ENCODE measurements around the gene RNF151. TPM values are rescaled to one million over a fixed set of nuclear protein-coding genes. Genes with fewer than 3 reads are reported as not detected.

RNF151 gene
- total and polyA plus RNA-seq, 2 of the 13 experiments (the other 11 are each of a cell fraction or from before 2014, with no cell fraction given) = not detected

DNA sequence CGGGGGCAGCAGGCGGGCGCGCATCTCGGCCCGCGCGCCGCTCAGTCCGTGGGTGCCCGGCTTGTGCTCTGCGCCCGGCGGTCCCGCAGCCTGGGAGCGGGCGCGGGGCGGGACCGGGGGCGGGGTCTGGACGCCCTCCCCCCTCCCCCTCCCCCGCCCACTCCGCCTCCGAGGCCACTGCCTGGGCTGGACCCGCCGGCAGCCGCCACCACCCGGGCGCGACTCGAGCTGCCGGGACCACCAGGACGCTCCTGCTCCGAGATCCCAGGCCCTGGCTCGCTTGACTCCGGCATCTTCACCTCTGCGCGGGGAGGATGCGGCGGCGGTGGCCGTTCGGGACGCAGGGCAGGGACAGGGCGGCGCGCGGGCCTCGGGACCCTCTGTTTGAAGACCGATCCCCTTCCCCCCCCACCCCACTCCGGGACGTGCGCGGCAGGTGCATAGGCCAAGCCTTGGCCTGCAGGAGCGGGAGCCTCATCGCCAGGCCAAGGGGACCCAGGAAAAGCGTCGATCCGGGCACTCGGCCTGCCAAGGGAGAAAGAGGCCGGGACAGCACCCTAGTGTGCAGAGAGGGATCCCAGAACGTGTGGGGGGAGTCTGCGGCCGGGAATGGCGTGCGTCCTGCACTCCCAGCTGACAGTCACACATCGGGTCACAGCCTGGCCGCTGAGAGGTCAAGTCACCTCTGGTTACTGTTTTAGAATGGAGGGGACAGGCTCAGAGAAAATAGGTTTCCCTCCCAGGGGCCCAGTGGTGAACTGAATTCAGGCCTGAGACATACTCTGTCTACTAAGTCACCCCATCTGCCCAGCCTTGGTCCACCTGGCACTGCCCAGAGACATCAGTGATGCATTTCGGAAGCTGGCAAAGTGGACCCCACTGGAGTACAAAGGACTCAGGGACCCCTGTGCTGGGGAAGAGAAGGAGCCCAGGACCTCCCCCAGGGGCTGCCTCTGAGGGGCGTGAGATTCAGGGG lies 48.0 kb upstream of the RNF151 start, which contains the start of gene HS3ST6:
HS3ST6 (minus strand) TSS at position 65 of the 976 bp plus-strand sequence. CDS start 92 bp downstream, outside the sequence.
- FAIRE-seq (no peak), DNase-seq (ENCODE audit: low spot score) (no peak), ATAC-seq (no peak; the same call in 2 of the 3 replicates)
- 10% methylated on average over 2 of the region's 71 CpGs for WGBS (ENCODE audit: low lambda C conversion rate)
- H4K20me1 ChIP-seq (ENCODE audit: insufficient read depth, low read length) = 0 out of 2 replicates have a peak, but pooled peaks cover 2% of the 10 kb centered on the region
- no peak within 1 kb of the TSS for H3K27ac ChIP-seq (ENCODE audit: extremely low read length, insufficient read depth, low read length)
- ChIA-PET POLR2A (no interaction called here), CTCF (ENCODE audit: low intra/inter-chr PET ratio, low total read pairs) (no interaction called here)
- H3K4me2 ChIP-seq (ENCODE audit: low read depth, low read length) = no peak within 1 kb of the TSS
- H3K79me2 ChIP-seq (ENCODE audit: insufficient read depth, low read length) = no peaks in the 10 kb centered on the region
- H3K27me3 ChIP-seq (ENCODE audit: control insufficient read depth in 1 of 2, insufficient read depth in 2 of 2, low read length in 2 of 2) = peaks cover 33 to 86% of the 10 kb centered on the region in 2 experiments
- no peak within 1 kb of the TSS for H3K9ac ChIP-seq (ENCODE audit: insufficient read depth, low read depth, low read length)
- H2AFZ ChIP-seq (ENCODE audit: low read length) = no peak within 1 kb of the TSS
- intact Hi-C loops (cut with micrococcal nuclease; ENCODE audit: unreplicated experiment) (no loop called here), in situ Hi-C loops (cut with HindIII; ENCODE audit: extremely low pct_ligation_motif_present, low pct_unique_long_range_greater_than_20kb) (no loop called here)
- no peaks in the 10 kb centered on the region for H3K36me3 ChIP-seq (replicated peaks in 1 of 2; ENCODE audit: control insufficient read depth in 1 of 2, insufficient read depth in 2 of 2, low read length in 2 of 2)
- H3K4me1 ChIP-seq (ENCODE audit: insufficient read depth, low read length) = peaks cover 26% of the 10 kb centered on the region
- no peak within 1 kb of the TSS for H3K4me3 ChIP-seq (replicated peaks in 1 of 3; ENCODE audit: insufficient read depth in 1 of 3, low read depth in 2 of 3, low read length in 3 of 3)
- TF ChIP-seq, protein P1, sequence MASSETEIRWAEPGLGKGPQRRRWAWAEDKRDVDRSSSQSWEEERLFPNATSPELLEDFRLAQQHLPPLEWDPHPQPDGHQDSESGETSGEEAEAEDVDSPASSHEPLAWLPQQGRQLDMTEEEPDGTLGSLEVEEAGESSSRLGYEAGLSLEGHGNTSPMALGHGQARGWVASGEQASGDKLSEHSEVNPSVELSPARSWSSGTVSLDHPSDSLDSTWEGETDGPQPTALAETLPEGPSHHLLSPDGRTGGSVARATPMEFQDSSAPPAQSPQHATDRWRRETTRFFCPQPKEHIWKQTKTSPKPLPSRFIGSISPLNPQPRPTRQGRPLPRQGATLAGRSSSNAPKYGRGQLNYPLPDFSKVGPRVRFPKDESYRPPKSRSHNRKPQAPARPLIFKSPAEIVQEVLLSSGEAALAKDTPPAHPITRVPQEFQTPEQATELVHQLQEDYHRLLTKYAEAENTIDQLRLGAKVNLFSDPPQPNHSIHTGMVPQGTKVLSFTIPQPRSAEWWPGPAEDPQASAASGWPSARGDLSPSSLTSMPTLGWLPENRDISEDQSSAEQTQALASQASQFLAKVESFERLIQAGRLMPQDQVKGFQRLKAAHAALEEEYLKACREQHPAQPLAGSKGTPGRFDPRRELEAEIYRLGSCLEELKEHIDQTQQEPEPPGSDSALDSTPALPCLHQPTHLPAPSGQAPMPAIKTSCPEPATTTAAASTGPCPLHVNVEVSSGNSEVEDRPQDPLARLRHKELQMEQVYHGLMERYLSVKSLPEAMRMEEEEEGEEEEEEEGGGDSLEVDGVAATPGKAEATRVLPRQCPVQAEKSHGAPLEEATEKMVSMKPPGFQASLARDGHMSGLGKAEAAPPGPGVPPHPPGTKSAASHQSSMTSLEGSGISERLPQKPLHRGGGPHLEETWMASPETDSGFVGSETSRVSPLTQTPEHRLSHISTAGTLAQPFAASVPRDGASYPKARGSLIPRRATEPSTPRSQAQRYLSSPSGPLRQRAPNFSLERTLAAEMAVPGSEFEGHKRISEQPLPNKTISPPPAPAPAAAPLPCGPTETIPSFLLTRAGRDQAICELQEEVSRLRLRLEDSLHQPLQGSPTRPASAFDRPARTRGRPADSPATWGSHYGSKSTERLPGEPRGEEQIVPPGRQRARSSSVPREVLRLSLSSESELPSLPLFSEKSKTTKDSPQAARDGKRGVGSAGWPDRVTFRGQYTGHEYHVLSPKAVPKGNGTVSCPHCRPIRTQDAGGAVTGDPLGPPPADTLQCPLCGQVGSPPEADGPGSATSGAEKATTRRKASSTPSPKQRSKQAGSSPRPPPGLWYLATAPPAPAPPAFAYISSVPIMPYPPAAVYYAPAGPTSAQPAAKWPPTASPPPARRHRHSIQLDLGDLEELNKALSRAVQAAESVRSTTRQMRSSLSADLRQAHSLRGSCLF (CRISPR knock-in tag; IDR thresholded peaks at IDR 0.05; ENCODE audit: borderline replicate concordance) = no peak
- TF ChIP-seq PBX2 (CRISPR knock-in tag; IDR thresholded peaks at IDR 0.05) (no peak), ZNF468 (CRISPR knock-in tag; IDR thresholded peaks at IDR 0.05) (no peak), ISL2 (CRISPR knock-in tag; IDR thresholded peaks at IDR 0.05) (no peak), HNRNPK (IDR thresholded peaks at IDR 0.05; ENCODE audit: low read depth, low read length, poor library complexity, severe bottlenecking) (peak; percentile 29)
- BruUV-seq (replicated peaks) = no TSS peak
- no peaks in the 10 kb centered on the region for H3K9me3 ChIP-seq (ENCODE audit: low read length)

Measured in HepG2 (cell line).